HCT116 (cell line): ENCODE results near the gene RNF125. TPM values are rescaled to one million over a fixed set of nuclear protein-coding genes. Genes with fewer than 3 reads are reported as not detected.

ENCODE experiments used
- ATAC-seq: fragments of 200-7000 bp; cut with Tn5 transposase; 2 replicates; pipeline ENCODE4 v1.9.1; 2020; ENCODE audit warnings: mild to moderate bottlenecking, moderate library complexity
- BruUV-seq: library from RNA; stranded (reverse); fragments of 400-500 nt; replicated peaks from 2 replicates; lab custom pipeline; 2021; lab: Mats Ljungman, UMichigan
- CTCF ChIA-PET: fragments of 300-600 bp; sonication (Branson Sonifier 250); formaldehyde crosslinking; loops from one replicate; lab custom pipeline; 2021; ENCODE audit warnings: antibody characterized with exemption; lab: Charles Lee
- POLR2A ChIA-PET: fragments of 300-600, 350-600 bp; sonication (Branson Sonifier 250); formaldehyde crosslinking; loops from one replicate; lab custom pipeline; 2021; ENCODE audit warnings: antibody characterized with exemption; lab: Charles Lee
- RAD21 ChIA-PET, 2 experiments: fragments of 300-600 bp; sonication (Branson Sonifier 250); formaldehyde crosslinking; loops; one replicate each; lab custom pipeline; 2023; ENCODE audit warnings: low total read pairs in 2 of 2; ENCODE audit not compliant: uncharacterized antibody in 2 of 2, unreplicated experiment in 2 of 2, low non-redundant PET in 1 of 2; lab: Charles Lee
- DNase-seq: peaks from one replicate; pipeline ENCODE4 v3.0.0-alpha.2; 2010; ENCODE audit warnings: low read depth, low spot score
- H2AFZ ChIP-seq: fragments of 200-600 bp; shearing (Covaris generic), sonication (generic); 2 replicates; pipeline ENCODE4 v1.6.1; 2017; ENCODE audit warnings: low read depth, mixed run types, mixed read lengths, antibody characterized with exemption, low read length; ENCODE audit not compliant: poor library complexity, severe bottlenecking
- H3K27ac ChIP-seq: 2 replicates; pipeline ENCODE4 v1.5.1; 2012; ENCODE audit warnings: low read depth, low read length
- H3K27me3 ChIP-seq: fragments of 200-600 bp; sonication (generic); 2 replicates; pipeline ENCODE4 v1.6.1; 2016; ENCODE audit warnings: mixed run types, low read length, mixed read lengths; ENCODE audit not compliant: insufficient read depth
- H3K36me3 ChIP-seq, 2 experiments: fragments of 200-500 bp in 1 of 2; fragments of 200-600 bp in 1 of 2; sonication (Bioruptor generic) in 1 of 2; sonication (generic) in 1 of 2; 2 replicates each; pipeline versions ENCODE4 v1.5.1 to v1.6.1; 2014 to 2016; ENCODE audit warnings: low read length in 2 of 2, inconsistent platforms in 1 of 2, mixed read lengths in 1 of 2, mixed run types in 1 of 2; ENCODE audit not compliant: insufficient read depth in 2 of 2, control insufficient read depth in 1 of 2
- H3K4me1 ChIP-seq, 2 experiments: fragments of 200-600 bp in 1 of 2; sonication (generic) in 1 of 2; 2 replicates each; pipeline versions ENCODE4 v1.5.1 to v1.6.1; 2012 to 2017; ENCODE audit warnings: low read length in 2 of 2, inconsistent platforms in 1 of 2, mild to moderate bottlenecking in 1 of 2, mixed read lengths in 1 of 2, mixed run types in 1 of 2, moderate library complexity in 1 of 2; ENCODE audit not compliant: insufficient read depth in 2 of 2, control insufficient read depth in 1 of 2
- H3K4me2 ChIP-seq: fragments of 200-600 bp; sonication (generic); 2 replicates; pipeline ENCODE4 v1.6.1; 2017; ENCODE audit warnings: mixed run types, low read length, mixed read lengths
- H3K4me3 ChIP-seq, 2 experiments: fragments of 200-600 bp in 1 of 2; sonication (generic) in 1 of 2; replicated peaks in 1 of 2; 2 replicates each; pipeline ENCODE4 v1.5.1; 2011 to 2016; ENCODE audit warnings: low read length in 2 of 2, control low read depth in 1 of 2, low read depth in 1 of 2, mild to moderate bottlenecking in 1 of 2, mixed read lengths in 1 of 2, mixed run types in 1 of 2
- H3K79me2 ChIP-seq: fragments of 200-600 bp; sonication (generic); 2 replicates; pipeline ENCODE4 v1.6.1; 2017; ENCODE audit warnings: mild to moderate bottlenecking, mixed run types, low read length, moderate library complexity, mixed read lengths; ENCODE audit not compliant: insufficient read depth
- H3K9ac ChIP-seq: fragments of 200-600 bp; sonication (generic); 2 replicates; pipeline ENCODE4 v1.6.1; 2016; ENCODE audit warnings: low read length, mixed read lengths
- H3K9me2 ChIP-seq: fragments of 200-600 bp; sonication (generic), shearing (Covaris generic); 2 replicates; pipeline ENCODE4 v1.6.1; 2017; ENCODE audit warnings: mixed run types, mild to moderate bottlenecking, moderate library complexity; ENCODE audit not compliant: insufficient read depth
- H3K9me3 ChIP-seq, 2 experiments: fragments of 200-500 bp in 1 of 2; fragments of 200-600 bp in 1 of 2; sonication (Bioruptor generic) in 1 of 2; sonication (generic) in 1 of 2; 2 replicates each; pipeline ENCODE4 v1.6.1; 2014 to 2017; ENCODE audit warnings: low read length in 2 of 2, mixed read lengths in 2 of 2, inconsistent platforms in 1 of 2, low read depth in 1 of 2, mild to moderate bottlenecking in 1 of 2, mixed run types in 1 of 2, moderate library complexity in 1 of 2; ENCODE audit not compliant: control insufficient read depth in 1 of 2, insufficient read depth in 1 of 2
- H4K20me1 ChIP-seq: fragments of 200-600 bp; sonication (generic), shearing (Covaris generic); 2 replicates; pipeline ENCODE4 v1.6.1; 2017; ENCODE audit warnings: mixed run types, mild to moderate bottlenecking, moderate library complexity; ENCODE audit not compliant: insufficient read depth
- CBX3 ChIP-seq: IDR thresholded peaks from 2 replicates; pipeline ENCODE4 v1.6.1; 2012; ENCODE audit warnings: low read depth
- CEBPB ChIP-seq: IDR thresholded peaks from 2 replicates; pipeline ENCODE4 v1.6.1; 2012; ENCODE audit warnings: low read depth
- EZH2phosphoT487 ChIP-seq: fragments of 200-600 bp; IDR thresholded peaks from 2 replicates; pipeline ENCODE4 v1.6.1; 2018; ENCODE audit warnings: antibody characterized with exemption, borderline replicate concordance
- FOSL1 ChIP-seq: IDR thresholded peaks from 2 replicates; pipeline ENCODE4 v1.6.1; 2012; ENCODE audit warnings: low read depth
- POLR2AphosphoS5 ChIP-seq: IDR thresholded peaks from 2 replicates; pipeline ENCODE4 v1.6.1; 2011; ENCODE audit warnings: mild to moderate bottlenecking, low read depth, low read length, moderate library complexity
- RAD21 ChIP-seq: IDR thresholded peaks from 2 replicates; pipeline ENCODE4 v1.6.1; 2012; ENCODE audit warnings: low read depth, mild to moderate bottlenecking
- TCF7L2 ChIP-seq: IDR thresholded peaks from 2 replicates; pipeline ENCODE4 v1.7.0; 2011; ENCODE audit warnings: borderline replicate concordance, inconsistent platforms; ENCODE audit not compliant: insufficient read depth, insufficient read length; ENCODE audit errors: extremely low read depth
- YY1 ChIP-seq: IDR thresholded peaks from 2 replicates; pipeline ENCODE4 v1.6.1; 2011; ENCODE audit warnings: low read length, low read depth, moderate library complexity, mild to moderate bottlenecking; ENCODE audit not compliant: insufficient replicate concordance; ENCODE audit errors: extremely low read depth
- ZFX ChIP-seq: fragments of 450-650 bp; IDR thresholded peaks from 2 replicates; pipeline ENCODE4 v1.6.1; 2017
- intact Hi-C: fragments of 100-400 bp; cut with micrococcal nuclease; formaldehyde crosslinking; loops from 2 replicates; pipeline ENCODE4 v1.10.0; 2022
- total RNA-seq: library from RNA; stranded (reverse); gene quantifications from one replicate; pipeline ENCODE4 v1.2.1, GENCODE V29; 2021; ENCODE audit not compliant: unreplicated experiment
- TF ChIP-seq, protein P1 (sequence below): IDR thresholded peaks from 2 replicates; pipeline ENCODE4 v1.6.1; 2012; ENCODE audit warnings: low read depth
- TF ChIP-seq, protein P2 (sequence below): IDR thresholded peaks from 2 replicates; pipeline ENCODE4 v1.6.1; 2012
- TF ChIP-seq, protein P3 (sequence below): IDR thresholded peaks from 2 replicates; pipeline ENCODE4 v1.6.1; 2012

Gene RNF125
- total RNA-seq, 1 experiment from 2014 or later, result 7.4 TPM

DNA sequence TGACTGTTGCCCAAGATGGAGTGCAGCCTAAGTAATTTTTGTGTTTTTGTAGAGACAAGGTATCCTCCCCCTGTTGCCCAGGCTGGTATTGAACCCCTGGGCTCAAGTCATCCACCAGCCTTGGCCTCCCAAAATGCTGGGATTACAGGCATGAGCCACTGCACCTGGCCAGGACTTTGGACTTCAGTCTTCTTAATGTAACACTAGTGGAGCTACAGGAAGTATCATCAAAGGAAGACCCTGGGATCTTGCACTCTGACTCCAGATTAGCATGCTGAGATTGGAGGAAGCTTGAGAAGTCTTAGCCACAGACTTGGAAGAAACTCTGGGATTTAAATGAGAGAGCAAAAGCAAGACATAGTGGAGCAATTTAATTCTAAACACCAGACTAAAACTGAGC lies 37.8 kb upstream of the RNF125 start (continued):
- TF ChIP-seq, protein P1, sequence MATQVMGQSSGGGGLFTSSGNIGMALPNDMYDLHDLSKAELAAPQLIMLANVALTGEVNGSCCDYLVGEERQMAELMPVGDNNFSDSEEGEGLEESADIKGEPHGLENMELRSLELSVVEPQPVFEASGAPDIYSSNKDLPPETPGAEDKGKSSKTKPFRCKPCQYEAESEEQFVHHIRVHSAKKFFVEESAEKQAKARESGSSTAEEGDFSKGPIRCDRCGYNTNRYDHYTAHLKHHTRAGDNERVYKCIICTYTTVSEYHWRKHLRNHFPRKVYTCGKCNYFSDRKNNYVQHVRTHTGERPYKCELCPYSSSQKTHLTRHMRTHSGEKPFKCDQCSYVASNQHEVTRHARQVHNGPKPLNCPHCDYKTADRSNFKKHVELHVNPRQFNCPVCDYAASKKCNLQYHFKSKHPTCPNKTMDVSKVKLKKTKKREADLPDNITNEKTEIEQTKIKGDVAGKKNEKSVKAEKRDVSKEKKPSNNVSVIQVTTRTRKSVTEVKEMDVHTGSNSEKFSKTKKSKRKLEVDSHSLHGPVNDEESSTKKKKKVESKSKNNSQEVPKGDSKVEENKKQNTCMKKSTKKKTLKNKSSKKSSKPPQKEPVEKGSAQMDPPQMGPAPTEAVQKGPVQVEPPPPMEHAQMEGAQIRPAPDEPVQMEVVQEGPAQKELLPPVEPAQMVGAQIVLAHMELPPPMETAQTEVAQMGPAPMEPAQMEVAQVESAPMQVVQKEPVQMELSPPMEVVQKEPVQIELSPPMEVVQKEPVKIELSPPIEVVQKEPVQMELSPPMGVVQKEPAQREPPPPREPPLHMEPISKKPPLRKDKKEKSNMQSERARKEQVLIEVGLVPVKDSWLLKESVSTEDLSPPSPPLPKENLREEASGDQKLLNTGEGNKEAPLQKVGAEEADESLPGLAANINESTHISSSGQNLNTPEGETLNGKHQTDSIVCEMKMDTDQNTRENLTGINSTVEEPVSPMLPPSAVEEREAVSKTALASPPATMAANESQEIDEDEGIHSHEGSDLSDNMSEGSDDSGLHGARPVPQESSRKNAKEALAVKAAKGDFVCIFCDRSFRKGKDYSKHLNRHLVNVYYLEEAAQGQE, result no peak
- TF ChIP-seq CBX3 (no peak), YY1 (no peak), RAD21 (no peak), FOSL1 (no peak), TCF7L2 (no peak)
- TF ChIP-seq, protein P2, sequence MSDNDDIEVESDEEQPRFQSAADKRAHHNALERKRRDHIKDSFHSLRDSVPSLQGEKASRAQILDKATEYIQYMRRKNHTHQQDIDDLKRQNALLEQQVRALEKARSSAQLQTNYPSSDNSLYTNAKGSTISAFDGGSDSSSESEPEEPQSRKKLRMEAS, result no peak
- TF ChIP-seq, all 23 proteins: peak for 0

DNA sequence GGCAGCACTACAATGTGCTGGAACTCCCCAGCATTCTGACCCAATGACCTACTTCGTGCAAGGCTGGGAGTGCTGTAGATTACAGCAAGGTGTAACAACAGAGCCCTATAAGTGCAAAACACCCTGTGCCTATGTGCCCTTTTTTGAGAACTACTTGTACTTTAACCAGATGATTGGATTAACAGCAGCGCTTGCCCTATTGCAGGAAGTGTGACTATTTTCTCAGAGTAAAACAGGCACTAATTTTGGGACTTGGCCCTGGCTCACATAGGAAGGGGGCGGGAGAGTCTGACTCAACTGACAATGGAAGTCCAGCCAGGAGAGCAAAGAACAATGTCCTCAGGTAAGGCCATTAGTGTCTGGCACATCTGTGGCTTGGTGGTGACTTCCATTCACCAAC lies 35.6 kb upstream of the RNF125 start:
- ChIA-PET CTCF (no interaction called here), POLR2A (no interaction called here), RAD21 (no interaction called here)
- no peaks in the 10 kb centered on the region for H3K27me3 ChIP-seq
- H3K4me2 ChIP-seq, result no peak overlapping the region
- no peak for TF ChIP-seq CEBPB
- no peak for TF ChIP-seq EZH2phosphoT487
- TF ChIP-seq, protein P3, sequence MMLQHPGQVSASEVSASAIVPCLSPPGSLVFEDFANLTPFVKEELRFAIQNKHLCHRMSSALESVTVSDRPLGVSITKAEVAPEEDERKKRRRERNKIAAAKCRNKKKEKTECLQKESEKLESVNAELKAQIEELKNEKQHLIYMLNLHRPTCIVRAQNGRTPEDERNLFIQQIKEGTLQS, result no peak
- TF ChIP-seq ZFX, result no peak
- TF ChIP-seq POLR2AphosphoS5, result no peak
- no peak overlapping the region for H3K4me3 ChIP-seq
- BruUV-seq, result no TSS peak
- H3K9me3 ChIP-seq, result peaks cover 3 to 10% of the 10 kb centered on the region in 2 experiments; a peak in 2 of 4 replicates
- ATAC-seq (no peak), DNase-seq (no peak)
- H3K9me2 ChIP-seq, result no peaks in the 10 kb centered on the region
- H3K27ac ChIP-seq, result no peak overlapping the region
- H3K79me2 ChIP-seq, result no peaks in the 10 kb centered on the region
- no peaks in the 10 kb centered on the region for H3K4me1 ChIP-seq
- H4K20me1 ChIP-seq, result no peaks in the 10 kb centered on the region
- no peak overlapping the region for H3K9ac ChIP-seq
- H2AFZ ChIP-seq, result no peak overlapping the region
- no peaks in the 10 kb centered on the region for H3K36me3 ChIP-seq
- intact Hi-C loops, result no loop called here
